ENCODE measurements around the gene RBM14.

RBM14 gene

GRCh38 chr11:66592457-66593302 is 23.8 kb upstream of the RBM14 start, which contains the start of the genes CCDC87 and CCS:
CCDC87 (minus strand) TSS chr11:66593063; CDS start chr11:66593015, 48 bp downstream.
CCS (plus strand) TSS chr11:66593185; CDS start chr11:66593262, 77 bp downstream.
- TF ChIP-seq TCF12 (IDR thresholded peaks at IDR 0.05; ENCODE audit: low read depth) (peak; percentile 47; the same call in 1 of the 2 replicates), EP300 (IDR thresholded peaks at IDR 0.05; ENCODE audit: borderline replicate concordance) (peak; percentile 16; the same call in 1 of the 2 replicates), TAF1 (IDR thresholded peaks at IDR 0.05; ENCODE audit: low read depth) (peak; percentile 91), CREB1 (IDR thresholded peaks at IDR 0.05; ENCODE audit: low read depth) (no peak), RAD21 (IDR thresholded peaks at IDR 0.05; ENCODE audit: low read depth) (peak; percentile 25; the same call in 1 of the 2 replicates), YY1 (IDR thresholded peaks at IDR 0.05; ENCODE audit: low read depth) (no peak)
- TF ChIP-seq, protein P1, sequence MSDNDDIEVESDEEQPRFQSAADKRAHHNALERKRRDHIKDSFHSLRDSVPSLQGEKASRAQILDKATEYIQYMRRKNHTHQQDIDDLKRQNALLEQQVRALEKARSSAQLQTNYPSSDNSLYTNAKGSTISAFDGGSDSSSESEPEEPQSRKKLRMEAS (IDR thresholded peaks at IDR 0.05) = peak; percentile 81

DNA sequence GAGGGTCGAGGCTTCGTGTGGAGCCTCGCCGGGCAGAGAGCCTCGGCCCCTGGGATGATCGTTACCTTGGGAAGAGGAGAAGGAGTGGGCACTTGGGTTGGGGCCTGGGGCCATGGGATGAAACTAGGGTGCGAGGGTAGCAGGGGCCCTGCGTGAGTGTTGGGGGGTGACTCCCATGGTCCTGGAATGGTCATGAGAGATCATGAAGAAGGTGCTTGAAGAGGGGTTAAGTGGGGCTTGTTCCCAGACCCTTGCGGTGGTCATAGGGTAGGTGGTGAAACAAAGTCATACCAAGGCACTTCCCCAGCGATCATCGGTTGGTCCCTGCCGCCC is 23.2 kb upstream of the RBM14 start:
- TF ChIP-seq REST (IDR thresholded peaks at IDR 0.05; ENCODE audit: low read depth) (no peak), YY1 (IDR thresholded peaks at IDR 0.05; ENCODE audit: low read depth) (no peak), CREB1 (IDR thresholded peaks at IDR 0.05; ENCODE audit: low read depth) (no peak), EP300 (IDR thresholded peaks at IDR 0.05; ENCODE audit: borderline replicate concordance) (no peak), CEBPB (IDR thresholded peaks at IDR 0.05) (no peak), ZBTB7A (IDR thresholded peaks at IDR 0.05; ENCODE audit: low read depth) (no peak), FOXM1 (IDR thresholded peaks at IDR 0.05; ENCODE audit: borderline replicate concordance, low read depth) (no peak), TCF12 (IDR thresholded peaks at IDR 0.05; ENCODE audit: low read depth) (no peak), TAF1 (IDR thresholded peaks at IDR 0.05; ENCODE audit: low read depth) (no peak), TEAD4 (IDR thresholded peaks at IDR 0.05) (no peak), EGR1 (IDR thresholded peaks at IDR 0.05) (no peak), NFIC (IDR thresholded peaks at IDR 0.05) (no peak), RAD21 (IDR thresholded peaks at IDR 0.05; ENCODE audit: low read depth) (no peak), USF1 (IDR thresholded peaks at IDR 0.05) (no peak)
- TF ChIP-seq, protein P1 (IDR thresholded peaks at IDR 0.05) = no peak

DNA sequence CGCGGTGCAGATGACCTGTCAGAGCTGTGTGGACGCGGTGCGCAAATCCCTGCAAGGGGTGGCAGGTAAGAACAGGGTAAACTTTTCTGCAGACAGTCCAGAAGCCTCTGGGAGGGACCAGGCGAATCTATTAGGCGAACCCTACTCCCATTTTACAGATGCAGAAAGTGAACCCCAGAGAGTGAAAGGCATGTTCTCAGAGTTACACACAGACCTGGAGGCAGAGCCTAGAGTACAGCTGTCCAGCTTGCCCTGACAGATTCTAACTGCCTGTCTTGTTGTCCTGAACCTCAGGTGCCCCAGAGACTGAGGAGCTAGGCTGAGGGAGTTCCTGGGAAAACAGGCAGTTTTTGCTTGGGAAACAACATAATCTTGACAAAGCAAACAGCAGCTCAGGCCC is 22.8 kb upstream of the RBM14 start:
- TF ChIP-seq ZBTB7A (IDR thresholded peaks at IDR 0.05; ENCODE audit: low read depth) (no peak), TEAD4 (IDR thresholded peaks at IDR 0.05) (no peak), CEBPB (IDR thresholded peaks at IDR 0.05) (no peak), TCF12 (IDR thresholded peaks at IDR 0.05; ENCODE audit: low read depth) (no peak), REST (IDR thresholded peaks at IDR 0.05; ENCODE audit: low read depth) (no peak), YY1 (IDR thresholded peaks at IDR 0.05; ENCODE audit: low read depth) (no peak), CREB1 (IDR thresholded peaks at IDR 0.05; ENCODE audit: low read depth) (no peak), EP300 (IDR thresholded peaks at IDR 0.05; ENCODE audit: borderline replicate concordance) (no peak), NFIC (IDR thresholded peaks at IDR 0.05) (no peak), TAF1 (IDR thresholded peaks at IDR 0.05; ENCODE audit: low read depth) (no peak)
- TF ChIP-seq, protein P1 (IDR thresholded peaks at IDR 0.05) = no peak

- TF ChIP-seq NFIC (IDR thresholded peaks at IDR 0.05) (peak; percentile 58), FOXM1 (IDR thresholded peaks at IDR 0.05; ENCODE audit: borderline replicate concordance, low read depth) (no peak), TAF1 (IDR thresholded peaks at IDR 0.05; ENCODE audit: low read depth) (no peak), REST (IDR thresholded peaks at IDR 0.05; ENCODE audit: low read depth) (no peak), TCF12 (IDR thresholded peaks at IDR 0.05; ENCODE audit: low read depth) (no peak)
Measured at GRCh38 chr11:66595245-66595904, 21.1 kb upstream of the RBM14 start.

Data from Ishikawa (cell line).